GM12878 (cell line): ENCODE data around the gene CES3. TPM values are rescaled to one million over a fixed set of nuclear protein-coding genes. Genes with fewer than 3 reads are reported as not detected.

Source experiments
- ATAC-seq: fragments of 200-7000 bp; cut with Tn5 transposase; 3 replicates; pipeline ENCODE4 v1.9.1; 2020; ENCODE audit warnings: mild to moderate bottlenecking, moderate library complexity
- BruUV-seq: library from RNA; stranded (reverse); fragments of 400-500 nt; replicated peaks from 2 replicates; lab custom pipeline; 2021; lab: Mats Ljungman, UMichigan
- CTCF ChIA-PET: fragments of 300-600 bp; sonication (Branson Sonifier 250); formaldehyde crosslinking; extraction: SDS; loops from one replicate; lab custom pipeline; 2021; ENCODE audit warnings: inconsistent platforms; lab: Yijun Ruan, JAX
- POLR2A ChIA-PET: fragments of 350-600 bp; formaldehyde crosslinking; extraction: SDS; loops from one replicate; lab custom pipeline; 2021; ENCODE audit warnings: inconsistent platforms; lab: Charles Lee
- RAD21 ChIA-PET: fragments of 300-600 bp; sonication (Branson Sonifier 250); formaldehyde crosslinking; loops from one replicate; lab custom pipeline; 2023; ENCODE audit warnings: antibody characterized with exemption; ENCODE audit not compliant: unreplicated experiment; lab: Charles Lee
- SMC1A ChIA-PET: fragments of 300-600 bp; sonication (Branson Sonifier 250); formaldehyde crosslinking; loops from one replicate; lab custom pipeline; 2023; ENCODE audit not compliant: unreplicated experiment, uncharacterized antibody; lab: Charles Lee
- DNase-seq: peaks from one replicate; pipeline ENCODE4 v3.0.0-alpha.2; 2011; ENCODE audit warnings: low read depth, low spot score
- FAIRE-seq: peaks from 3 replicates; lab custom pipeline; 2011; peaks lifted over from hg19 to GRCh38; lab: Jason Lieb, UNC
- H2AFZ ChIP-seq: 2 replicates; pipeline ENCODE4 v1.6.0; 2011; ENCODE audit warnings: low read depth, low read length, control low read depth; ENCODE audit not compliant: control insufficient read depth
- H3K27ac ChIP-seq: 2 replicates; pipeline ENCODE4 v1.5.1; 2011; ENCODE audit warnings: control low read depth; ENCODE audit not compliant: control insufficient read depth, insufficient read depth
- H3K27me3 ChIP-seq, 2 experiments: replicated peaks in 1 of 2; 2 replicates each; pipeline versions ENCODE4 v1.6.0 to v1.6.1; 2011; ENCODE audit warnings: low read length in 1 of 2; ENCODE audit not compliant: control insufficient read depth in 2 of 2, insufficient read depth in 2 of 2
- H3K36me3 ChIP-seq, 2 experiments: 2 replicates each; pipeline ENCODE4 v1.5.1; 2011; ENCODE audit warnings: low read length in 1 of 2; ENCODE audit not compliant: control insufficient read depth in 2 of 2, insufficient read depth in 2 of 2
- H3K4me1 ChIP-seq: 2 replicates; pipeline ENCODE4 v1.6.1; 2011; ENCODE audit warnings: mild to moderate bottlenecking, low read length, moderate library complexity, mixed read lengths; ENCODE audit not compliant: control insufficient read depth, insufficient read depth
- H3K4me2 ChIP-seq: 2 replicates; pipeline ENCODE4 v1.6.0; 2011; ENCODE audit warnings: control low read depth; ENCODE audit not compliant: control insufficient read depth, insufficient read depth
- H3K4me3 ChIP-seq: fragments of 200-600 bp; sonication (generic); 2 replicates; pipeline ENCODE4 v1.5.1; 2016
- H3K79me2 ChIP-seq: 2 replicates; pipeline ENCODE4 v1.6.0; 2011; ENCODE audit warnings: low read length; ENCODE audit not compliant: control insufficient read depth, insufficient read depth
- H3K9ac ChIP-seq: 2 replicates; pipeline ENCODE4 v1.8.0; 2011; ENCODE audit warnings: low read length, control low read depth, mixed read lengths; ENCODE audit not compliant: control insufficient read depth, insufficient read depth
- H3K9me3 ChIP-seq: replicated peaks from 3 replicates; pipeline ENCODE4 v1.5.1; 2011; ENCODE audit warnings: mild to moderate bottlenecking, low read length; ENCODE audit not compliant: control insufficient read depth, insufficient read depth
- H4K20me1 ChIP-seq: 2 replicates; pipeline ENCODE4 v1.6.0; 2011; ENCODE audit not compliant: control insufficient read depth, insufficient read depth
- ASH2L ChIP-seq: fragments of 300-600, 200-600 bp; sonication (generic); IDR thresholded peaks from 2 replicates; pipeline ENCODE4 v1.6.1; 2017; ENCODE audit warnings: low read depth, mild to moderate bottlenecking, borderline replicate concordance
- ATF3 ChIP-seq: IDR thresholded peaks from 2 replicates; pipeline ENCODE4 v1.6.1; 2011; ENCODE audit warnings: low read depth, mild to moderate bottlenecking, low read length, moderate library complexity, borderline replicate concordance; ENCODE audit errors: extremely low read depth
- CBFB ChIP-seq: IDR thresholded peaks from 2 replicates; pipeline ENCODE4 v1.6.1; 2016; ENCODE audit warnings: antibody characterized with exemption, low read depth
- CBX5 ChIP-seq: sonication (generic); IDR thresholded peaks from 2 replicates; pipeline ENCODE4 v1.6.1; 2016; ENCODE audit warnings: low read depth, moderate library complexity, mild to moderate bottlenecking, inconsistent platforms
- CTCF ChIP-seq, 3 experiments: IDR thresholded peaks in 2 of 3; conservative IDR thresholded peaks in 1 of 3; 2 replicates each; pipeline ENCODE4 v1.5.1; 2011; ENCODE audit warnings: low read depth in 3 of 3, low read length in 3 of 3, mild to moderate bottlenecking in 3 of 3, control low read depth in 2 of 3, moderate library complexity in 2 of 3, inconsistent platforms in 1 of 3, mixed read lengths in 1 of 3; ENCODE audit not compliant: control insufficient read depth in 2 of 3, insufficient read depth in 1 of 3; ENCODE audit errors: extremely low read depth in 1 of 3
- E4F1 ChIP-seq: fragments of 450-650 bp; IDR thresholded peaks from 2 replicates; pipeline ENCODE4 v1.6.1; 2018; ENCODE audit warnings: borderline replicate concordance, mild to moderate bottlenecking; ENCODE audit not compliant: partially characterized antibody
- EGR1 ChIP-seq, 2 experiments: IDR thresholded peaks; 1 replicate in 1 of 2; 2 replicates in 1 of 2; pipeline ENCODE4 v1.6.1; 2011 to 2012; ENCODE audit warnings: low read depth in 2 of 2, low read length in 2 of 2, borderline replicate concordance in 1 of 2, mild to moderate bottlenecking in 1 of 2, moderate library complexity in 1 of 2
- FOS ChIP-seq: IDR thresholded peaks from 3 replicates; pipeline ENCODE4 v1.6.1; 2011; ENCODE audit warnings: borderline replicate concordance; ENCODE audit not compliant: insufficient read length; ENCODE audit errors: extremely low read depth
- GABPA ChIP-seq: IDR thresholded peaks from 2 replicates; pipeline ENCODE4 v1.6.1; 2014; ENCODE audit warnings: antibody characterized with exemption, low read depth, mild to moderate bottlenecking, inconsistent platforms
- NBN ChIP-seq: fragments of 450-650 bp; IDR thresholded peaks from 2 replicates; pipeline ENCODE4 v1.6.1; 2016
- NFIC ChIP-seq: IDR thresholded peaks from 2 replicates; pipeline ENCODE4 v1.6.1; 2012; ENCODE audit warnings: low read depth, mild to moderate bottlenecking, inconsistent platforms, low read length, moderate library complexity
- NR2C1 ChIP-seq: fragments of 450-650 bp; IDR thresholded peaks from 2 replicates; pipeline ENCODE4 v1.6.1; 2017; ENCODE audit warnings: antibody characterized with exemption, mild to moderate bottlenecking, moderate library complexity
- POLR2AphosphoS2 ChIP-seq: IDR thresholded peaks from 2 replicates; pipeline ENCODE4 v1.6.1; 2011; ENCODE audit warnings: low read depth, mild to moderate bottlenecking, low read length, improper control_type of control experiment, moderate library complexity
- SKIL ChIP-seq: fragments of 450-650 bp; IDR thresholded peaks from 2 replicates; pipeline ENCODE4 v1.6.1; 2017; ENCODE audit warnings: mild to moderate bottlenecking, low read depth, inconsistent platforms; ENCODE audit not compliant: poor library complexity, severe bottlenecking
- SREBF2 ChIP-seq: IDR thresholded peaks from 2 replicates; pipeline ENCODE4 v1.6.1; 2012; ENCODE audit warnings: mild to moderate bottlenecking, low read length
- ZZZ3 ChIP-seq: IDR thresholded peaks from 2 replicates; pipeline ENCODE4 v1.6.1; 2011; ENCODE audit warnings: low read depth; ENCODE audit not compliant: control insufficient read depth, insufficient read length
- WGBS: methylation state at CpG from one replicate; pipeline ENCODE4 v1.1.6; 2016; ENCODE audit warnings: low lambda C conversion rate; ENCODE audit not compliant: insufficient replicate concordance, insufficient coverage; ENCODE audit errors: missing lambda C conversion rate; 5-methylcytosine and 5-hydroxymethylcytosine counted together
- in situ Hi-C: fragments of 300-500 bp; cut with MboI; formaldehyde crosslinking; loops from 9 replicates; pipeline ENCODE4 v1.14.3; 2018; ENCODE audit warnings: mixed read lengths
- intact Hi-C: fragments of 100-400 bp; cut with micrococcal nuclease; formaldehyde crosslinking; loops from one replicate; pipeline ENCODE4 v1.14.2; 2022; ENCODE audit not compliant: unreplicated experiment
- polyA plus RNA-seq, 11 experiments: library from polyadenylated mRNA; depleted of rRNA in 4 of 11; unstranded in 6 of 11; stranded (reverse) in 5 of 11; fragments of >200 nt; fragmentation: Nextera tagmentation in 4 of 11; fragmentation: Illumina TruSeq in 1 of 11; extraction: Ambion mirVana in 4 of 11; extraction: Trizol in 1 of 11; gene quantifications; 1 replicate in 1 of 11; 2 replicates in 10 of 11; pipeline versions ENCODE4 v1.2.1 to v1.2.3, GENCODE V29; 2011 to 2016; ENCODE audit warnings: inconsistent platforms in 2 of 11, missing spikeins in 2 of 11, low read depth in 1 of 11
- total RNA-seq, 4 experiments: library from RNA; depleted of rRNA in 3 of 4; stranded (reverse); fragments of >200 nt in 3 of 4; fragmentation: Illumina TruSeq in 1 of 4; extraction: Trizol in 1 of 4; gene quantifications; 2 replicates each; pipeline versions ENCODE4 v1.2.1 to v1.2.3, GENCODE V29; 2013 to 2021

Gene CES3
- total and polyA plus RNA-seq, 10 of the 15 experiments (the other 5 are each of a cell fraction or from before 2014, with no cell fraction given) = 0.09 to 3.1 (median 0.76) TPM

- peaks cover 9% of the 10 kb centered on the region; the same call in 1 of the 2 replicates for H3K4me1 ChIP-seq
- H2AFZ ChIP-seq = no peak overlapping the region
- H3K36me3 ChIP-seq = no peaks in the 10 kb centered on the region
- no peak overlapping the region for H3K27ac ChIP-seq
- RAD21 ChIA-PET = interaction anchor here (1.5 kb wide), 1 partner anchor 133 kb away, joined by 6 read pairs; no protein-coding TSS in a partner anchor
- POLR2A ChIA-PET = interaction anchor here (0.7 kb wide), 1 partner anchor 148 kb away, joined by 5 read pairs; no protein-coding TSS in a partner anchor
- ATAC-seq (no peak), DNase-seq (no peak), FAIRE-seq (no peak)
- intact Hi-C loops = no loop called here
- in situ Hi-C loops = no loop called here
- no TSS peak for BruUV-seq
- no peaks in the 10 kb centered on the region for H3K9me3 ChIP-seq
- H3K27me3 ChIP-seq = no peaks in the 10 kb centered on the region
- H3K79me2 ChIP-seq = no peaks in the 10 kb centered on the region
- no peak overlapping the region for H3K9ac ChIP-seq
- no peak overlapping the region for H3K4me3 ChIP-seq
- CTCF ChIA-PET = interaction anchor here (0.6 to 12.3 kb wide), 5 partner anchors 80 to 147 kb away, joined by 3 to 205 read pairs (median 3); partner anchors contain the start of gene NOL3
- SMC1A ChIA-PET = interaction anchor here (1.3 kb wide), 1 partner anchor 132 kb away, joined by 6 read pairs; no protein-coding TSS in a partner anchor
- 21% methylated on average over 4 of the region's 4 CpGs for WGBS
- no peaks in the 10 kb centered on the region for H4K20me1 ChIP-seq
- H3K4me2 ChIP-seq = no peak overlapping the region
- no peak for TF ChIP-seq SKIL
- no peak for TF ChIP-seq NBN
- TF ChIP-seq ZZZ3 = no peak
- no peak for TF ChIP-seq SREBF2
- TF ChIP-seq GABPA = no peak
- TF ChIP-seq FOS = no peak
- no peak for TF ChIP-seq ASH2L
- TF ChIP-seq NFIC = no peak
- no peak for TF ChIP-seq POLR2AphosphoS2
- TF ChIP-seq E4F1 = no peak
- TF ChIP-seq ATF3 = no peak
- TF ChIP-seq EGR1 (IDR thresholded peaks at IDR 0.05; ENCODE audit: borderline replicate concordance in 1 of 2, low read depth in 2 of 2, low read length in 2 of 2) = no peak
- no peak for TF ChIP-seq CTCF (IDR thresholded peaks at IDR 0.05 in 2 of 3, conservative IDR thresholded peaks at IDR 0.05 in 1 of 3; ENCODE audit: control insufficient read depth in 2 of 3, extremely low read depth in 1 of 3, insufficient read depth in 1 of 3, low read depth in 3 of 3, low read length in 3 of 3)
- no peak for TF ChIP-seq CBX5
- TF ChIP-seq NR2C1 = no peak
- no peak for TF ChIP-seq CBFB
These were observed 61.6 kb downstream of the CES3 start for GRCh38 chr16:67022531-67023214.
